Mucosa of descending colon (tissue), 3 donors: ENCODE data around the gene RPL10A. TPM values are rescaled to one million over a fixed set of nuclear protein-coding genes. Genes with fewer than 3 reads are reported as not detected.

ENCODE experiments used
- ATAC-seq: fragments of 200-7000 bp; cut with Tn5 transposase; one replicate; pipeline ENCODE4 v1.9.1; 2020; ENCODE audit warnings: mild to moderate bottlenecking, moderate library complexity
- DNase-seq, 3 donors: peaks; one replicate each; pipeline ENCODE4 v3.0.0-alpha.2; 2020
- H3K36me3 ChIP-seq: fragments of 200-600 bp; one replicate; pipeline ENCODE4 v1.8.0; 2021; ENCODE audit warnings: low read depth, mild to moderate bottlenecking
- H3K4me1 ChIP-seq: fragments of 200-600 bp; one replicate; pipeline ENCODE4 v1.8.0; 2021; ENCODE audit warnings: low read depth, mild to moderate bottlenecking
- H3K4me3 ChIP-seq: fragments of 200-600 bp; one replicate; pipeline ENCODE4 v1.8.0; 2021; ENCODE audit warnings: mild to moderate bottlenecking
- H3K9me3 ChIP-seq: fragments of 200-600 bp; one replicate; pipeline ENCODE4 v1.8.0; 2021; ENCODE audit warnings: mild to moderate bottlenecking
- CTCF ChIP-seq: fragments of 200-600 bp; IDR thresholded peaks from one replicate; pipeline ENCODE4 v1.8.0; 2022; ENCODE audit warnings: antibody characterized with exemption, mild to moderate bottlenecking
- intact Hi-C, 2 donors: fragments of 100-400 bp; cut with DNase I in 1 of 2; cut with micrococcal nuclease in 1 of 2; formaldehyde crosslinking; loops; one replicate each; pipeline versions ENCODE4 v1.11.0 to v1.11.1; 2022; cut with DNase I, micrococcal nuclease
- total RNA-seq, 3 donors: library from RNA; stranded (reverse); fragmentation: NEBNext Ultra II Directional in 2 of 3; extraction: Animal tissue kit (Norgen Biotek cat#: 25700) in 2 of 3; gene quantifications; one replicate each; pipeline versions ENCODE4 v1.2.1 to v1.2.4, GENCODE V29; 2021 to 2023
- donor health status: DM: no; HTN: no; CAD: no; lungs with moderate emphysema.
- donor health status: DM: no; HTN: no; CAD: no.
- donor health status: DM: no; HTN: yes; CAD: no.

RPL10A gene
- total RNA-seq, 3 donors from 2014 or later: 849 to 1,069 (median 985) TPM

GRCh38 chr6:35469751-35470662 lies 1.8 kb downstream of the RPL10A start:
- H3K9me3 ChIP-seq: no peaks in the 10 kb centered on the region
- H3K4me1 ChIP-seq: peaks cover 20% of the 10 kb centered on the region
- DNase-seq: peak in 1 of 3 donors; percentile 50
- ATAC-seq: no peak
- intact Hi-C loops: no loop called here
- no peak for TF ChIP-seq CTCF
- H3K4me3 ChIP-seq: no peak overlapping the region
- peaks cover 3% of the 10 kb centered on the region for H3K36me3 ChIP-seq

GRCh38 chr6:35470663-35471120 lies 2.5 kb downstream of the RPL10A start:
- ATAC-seq (no peak), DNase-seq (no peak)
- no peak for TF ChIP-seq CTCF
- Histone ChIP-seq H3K4me1 (peaks cover 20% of the 10 kb centered on the region), H3K4me3 (no peak overlapping the region), H3K36me3 (peaks cover 3% of the 10 kb centered on the region), H3K9me3 (no peaks in the 10 kb centered on the region)
- intact Hi-C loops: no loop called here

GRCh38 chr6:35471836-35472345 lies 3.7 kb downstream of the RPL10A start:
- Histone ChIP-seq H3K9me3 (no peaks in the 10 kb centered on the region), H3K4me1 (peaks cover 20% of the 10 kb centered on the region), H3K4me3 (no peak overlapping the region), H3K36me3 (peaks cover 3% of the 10 kb centered on the region)
- intact Hi-C loops: no loop called here
- no peak for TF ChIP-seq CTCF
- no peak for ATAC-seq
- DNase-seq: no peak

GRCh38 chr6:35473075-35473849 lies 5.1 kb downstream of the RPL10A start:
- Histone ChIP-seq H3K36me3 (peaks cover 3% of the 10 kb centered on the region), H3K4me3 (no peak overlapping the region), H3K9me3 (no peaks in the 10 kb centered on the region), H3K4me1 (peaks cover 16% of the 10 kb centered on the region)
- no peak for TF ChIP-seq CTCF
- intact Hi-C loops: no loop called here
- ATAC-seq: no peak
- peak in 1 of 3 donors; percentile 26 for DNase-seq

GRCh38 chr6:35473850-35474130 lies 5.6 kb downstream of the RPL10A start:
- ATAC-seq (no peak), DNase-seq (no peak)
- H3K36me3 ChIP-seq: peaks cover 3% of the 10 kb centered on the region
- TF ChIP-seq CTCF: no peak
- H3K4me3 ChIP-seq: no peak overlapping the region
- peaks cover 16% of the 10 kb centered on the region for H3K4me1 ChIP-seq
- intact Hi-C loops: no loop called here
- no peaks in the 10 kb centered on the region for H3K9me3 ChIP-seq
